HCT116 (cell line): ENCODE measurements around the gene CCL15. TPM values are rescaled to one million over a fixed set of nuclear protein-coding genes. Genes with fewer than 3 reads are reported as not detected.

ENCODE experiments used
- ATAC-seq: fragments of 200-7000 bp; cut with Tn5 transposase; 2 replicates; pipeline ENCODE4 v1.9.1; 2020; ENCODE audit warnings: mild to moderate bottlenecking, moderate library complexity
- BruUV-seq: library from RNA; stranded (reverse); fragments of 400-500 nt; replicated peaks from 2 replicates; lab custom pipeline; 2021; lab: Mats Ljungman, UMichigan
- CTCF ChIA-PET: fragments of 300-600 bp; sonication (Branson Sonifier 250); formaldehyde crosslinking; loops from one replicate; lab custom pipeline; 2021; ENCODE audit warnings: antibody characterized with exemption; lab: Charles Lee
- POLR2A ChIA-PET: fragments of 300-600, 350-600 bp; sonication (Branson Sonifier 250); formaldehyde crosslinking; loops from one replicate; lab custom pipeline; 2021; ENCODE audit warnings: antibody characterized with exemption; lab: Charles Lee
- RAD21 ChIA-PET, 2 experiments: fragments of 300-600 bp; sonication (Branson Sonifier 250); formaldehyde crosslinking; loops; one replicate each; lab custom pipeline; 2023; ENCODE audit warnings: low total read pairs in 2 of 2; ENCODE audit not compliant: uncharacterized antibody in 2 of 2, unreplicated experiment in 2 of 2, low non-redundant PET in 1 of 2; lab: Charles Lee
- DNase-seq: peaks from one replicate; pipeline ENCODE4 v3.0.0-alpha.2; 2010; ENCODE audit warnings: low read depth, low spot score
- H2AFZ ChIP-seq: fragments of 200-600 bp; shearing (Covaris generic), sonication (generic); 2 replicates; pipeline ENCODE4 v1.6.1; 2017; ENCODE audit warnings: low read depth, mixed run types, mixed read lengths, antibody characterized with exemption, low read length; ENCODE audit not compliant: poor library complexity, severe bottlenecking
- H3K27ac ChIP-seq: 2 replicates; pipeline ENCODE4 v1.5.1; 2012; ENCODE audit warnings: low read depth, low read length
- H3K27me3 ChIP-seq: fragments of 200-600 bp; sonication (generic); 2 replicates; pipeline ENCODE4 v1.6.1; 2016; ENCODE audit warnings: mixed run types, low read length, mixed read lengths; ENCODE audit not compliant: insufficient read depth
- H3K36me3 ChIP-seq, 2 experiments: fragments of 200-500 bp in 1 of 2; fragments of 200-600 bp in 1 of 2; sonication (Bioruptor generic) in 1 of 2; sonication (generic) in 1 of 2; 2 replicates each; pipeline versions ENCODE4 v1.5.1 to v1.6.1; 2014 to 2016; ENCODE audit warnings: low read length in 2 of 2, inconsistent platforms in 1 of 2, mixed read lengths in 1 of 2, mixed run types in 1 of 2; ENCODE audit not compliant: insufficient read depth in 2 of 2, control insufficient read depth in 1 of 2
- H3K4me1 ChIP-seq, 2 experiments: fragments of 200-600 bp in 1 of 2; sonication (generic) in 1 of 2; 2 replicates each; pipeline versions ENCODE4 v1.5.1 to v1.6.1; 2012 to 2017; ENCODE audit warnings: low read length in 2 of 2, inconsistent platforms in 1 of 2, mild to moderate bottlenecking in 1 of 2, mixed read lengths in 1 of 2, mixed run types in 1 of 2, moderate library complexity in 1 of 2; ENCODE audit not compliant: insufficient read depth in 2 of 2, control insufficient read depth in 1 of 2
- H3K4me2 ChIP-seq: fragments of 200-600 bp; sonication (generic); 2 replicates; pipeline ENCODE4 v1.6.1; 2017; ENCODE audit warnings: mixed run types, low read length, mixed read lengths
- H3K4me3 ChIP-seq, 2 experiments: fragments of 200-600 bp in 1 of 2; sonication (generic) in 1 of 2; replicated peaks in 1 of 2; 2 replicates each; pipeline ENCODE4 v1.5.1; 2011 to 2016; ENCODE audit warnings: low read length in 2 of 2, control low read depth in 1 of 2, low read depth in 1 of 2, mild to moderate bottlenecking in 1 of 2, mixed read lengths in 1 of 2, mixed run types in 1 of 2
- H3K79me2 ChIP-seq: fragments of 200-600 bp; sonication (generic); 2 replicates; pipeline ENCODE4 v1.6.1; 2017; ENCODE audit warnings: mild to moderate bottlenecking, mixed run types, low read length, moderate library complexity, mixed read lengths; ENCODE audit not compliant: insufficient read depth
- H3K9ac ChIP-seq: fragments of 200-600 bp; sonication (generic); 2 replicates; pipeline ENCODE4 v1.6.1; 2016; ENCODE audit warnings: low read length, mixed read lengths
- H3K9me2 ChIP-seq: fragments of 200-600 bp; sonication (generic), shearing (Covaris generic); 2 replicates; pipeline ENCODE4 v1.6.1; 2017; ENCODE audit warnings: mixed run types, mild to moderate bottlenecking, moderate library complexity; ENCODE audit not compliant: insufficient read depth
- H3K9me3 ChIP-seq, 2 experiments: fragments of 200-500 bp in 1 of 2; fragments of 200-600 bp in 1 of 2; sonication (Bioruptor generic) in 1 of 2; sonication (generic) in 1 of 2; 2 replicates each; pipeline ENCODE4 v1.6.1; 2014 to 2017; ENCODE audit warnings: low read length in 2 of 2, mixed read lengths in 2 of 2, inconsistent platforms in 1 of 2, low read depth in 1 of 2, mild to moderate bottlenecking in 1 of 2, mixed run types in 1 of 2, moderate library complexity in 1 of 2; ENCODE audit not compliant: control insufficient read depth in 1 of 2, insufficient read depth in 1 of 2
- H4K20me1 ChIP-seq: fragments of 200-600 bp; sonication (generic), shearing (Covaris generic); 2 replicates; pipeline ENCODE4 v1.6.1; 2017; ENCODE audit warnings: mixed run types, mild to moderate bottlenecking, moderate library complexity; ENCODE audit not compliant: insufficient read depth
- CBX3 ChIP-seq: IDR thresholded peaks from 2 replicates; pipeline ENCODE4 v1.6.1; 2012; ENCODE audit warnings: low read depth
- CEBPB ChIP-seq: IDR thresholded peaks from 2 replicates; pipeline ENCODE4 v1.6.1; 2012; ENCODE audit warnings: low read depth
- ELF1 ChIP-seq: IDR thresholded peaks from 2 replicates; pipeline ENCODE4 v1.6.1; 2012; ENCODE audit warnings: low read depth, borderline replicate concordance
- EZH2 ChIP-seq: fragments of 200-600 bp; sonication (generic); IDR thresholded peaks from 2 replicates; pipeline ENCODE4 v1.6.1; 2017; ENCODE audit warnings: antibody characterized with exemption, mixed run types
- EZH2phosphoT487 ChIP-seq: fragments of 200-600 bp; IDR thresholded peaks from 2 replicates; pipeline ENCODE4 v1.6.1; 2018; ENCODE audit warnings: antibody characterized with exemption, borderline replicate concordance
- FOSL1 ChIP-seq: IDR thresholded peaks from 2 replicates; pipeline ENCODE4 v1.6.1; 2012; ENCODE audit warnings: low read depth
- POLR2A ChIP-seq: IDR thresholded peaks from 2 replicates; pipeline ENCODE4 v1.7.0; 2011; ENCODE audit warnings: borderline replicate concordance; ENCODE audit not compliant: insufficient read depth, insufficient read length; ENCODE audit errors: extremely low read depth
- POLR2AphosphoS5 ChIP-seq: IDR thresholded peaks from 2 replicates; pipeline ENCODE4 v1.6.1; 2011; ENCODE audit warnings: mild to moderate bottlenecking, low read depth, low read length, moderate library complexity
- RAD21 ChIP-seq: IDR thresholded peaks from 2 replicates; pipeline ENCODE4 v1.6.1; 2012; ENCODE audit warnings: low read depth, mild to moderate bottlenecking
- SIN3A ChIP-seq: IDR thresholded peaks from 2 replicates; pipeline ENCODE4 v1.6.1; 2012; ENCODE audit warnings: low read depth
- SP1 ChIP-seq: IDR thresholded peaks from 2 replicates; pipeline ENCODE4 v1.6.1; 2012; ENCODE audit warnings: low read depth
- SRF ChIP-seq: IDR thresholded peaks from 2 replicates; pipeline ENCODE4 v1.6.1; 2012; ENCODE audit warnings: low read depth
- intact Hi-C: fragments of 100-400 bp; cut with micrococcal nuclease; formaldehyde crosslinking; loops from 2 replicates; pipeline ENCODE4 v1.10.0; 2022
- total RNA-seq: library from RNA; stranded (reverse); gene quantifications from one replicate; pipeline ENCODE4 v1.2.1, GENCODE V29; 2021; ENCODE audit not compliant: unreplicated experiment
- TF ChIP-seq, protein P1 (sequence below): IDR thresholded peaks from 2 replicates; pipeline ENCODE4 v1.6.1; 2012
- TF ChIP-seq, protein P2 (sequence below), 3 experiments: fragments of 200-600 bp in 1 of 3; sonication (generic) in 1 of 3; IDR thresholded peaks in 2 of 3; conservative IDR thresholded peaks in 1 of 3; 2 replicates each; pipeline ENCODE4 v1.5.1; 2012 to 2017; ENCODE audit warnings: low read depth in 2 of 3, low read length in 2 of 3, antibody characterized with exemption in 1 of 3, borderline replicate concordance in 1 of 3, control low read depth in 1 of 3, mild to moderate bottlenecking in 1 of 3, mixed read lengths in 1 of 3, mixed run types in 1 of 3, moderate library complexity in 1 of 3; ENCODE audit not compliant: insufficient read depth in 1 of 3

The CCL15 gene
- total RNA-seq, 1 experiment from 2014 or later = not detected

DNA sequence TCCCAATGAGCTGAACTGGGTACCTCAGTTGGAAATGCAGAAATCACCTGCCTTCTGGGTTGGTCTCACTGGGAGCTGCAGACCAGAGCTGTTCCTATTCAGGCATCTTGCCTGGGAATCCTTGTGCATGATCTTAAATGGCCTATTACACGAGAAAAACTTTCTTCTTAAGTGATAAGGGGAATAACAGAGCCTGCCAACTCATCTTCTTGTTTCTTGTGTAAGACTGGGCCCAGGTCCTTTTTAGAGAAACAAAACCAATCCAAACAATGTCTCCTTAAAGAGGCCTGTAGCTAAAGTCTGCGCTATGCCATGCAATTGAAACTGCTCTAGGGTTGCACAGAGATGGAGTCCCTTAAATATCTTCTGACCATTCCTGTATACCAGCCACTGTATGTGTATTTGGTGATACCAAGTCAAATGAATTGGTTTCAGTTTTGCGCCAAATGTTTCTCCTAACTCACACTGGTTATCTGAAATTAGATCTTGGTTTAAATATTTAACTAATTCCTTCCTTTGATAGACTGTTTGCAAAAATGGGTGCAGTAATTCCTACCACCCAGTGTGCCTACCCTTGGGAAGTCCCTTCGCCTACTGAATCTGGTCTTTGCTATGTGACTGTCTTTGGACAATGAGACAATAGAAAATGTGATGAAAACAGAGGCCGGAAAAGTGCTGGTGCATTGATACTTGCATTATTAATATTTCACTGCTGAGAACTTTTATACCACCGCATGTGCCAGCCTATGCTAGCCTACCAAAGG is 22.9 kb upstream of the CCL15 start:
- Histone ChIP-seq H3K9me3 (no peaks in the 10 kb centered on the region), H3K4me2 (no peak overlapping the region), H3K4me3 (no peak overlapping the region), H3K36me3 (no peaks in the 10 kb centered on the region), H2AFZ (no peak overlapping the region), H4K20me1 (no peaks in the 10 kb centered on the region), H3K27ac (no peak overlapping the region), H3K9me2 (no peaks in the 10 kb centered on the region), H3K4me1 (no peaks in the 10 kb centered on the region), H3K27me3 (peaks cover 13% of the 10 kb centered on the region), H3K9ac (no peak overlapping the region), H3K79me2 (no peaks in the 10 kb centered on the region)
- CTCF ChIA-PET = no interaction called here
- no TSS peak for BruUV-seq
- intact Hi-C loops = no loop called here
- no peak for TF ChIP-seq ELF1
- no peak for TF ChIP-seq RAD21
- TF ChIP-seq, protein P1, sequence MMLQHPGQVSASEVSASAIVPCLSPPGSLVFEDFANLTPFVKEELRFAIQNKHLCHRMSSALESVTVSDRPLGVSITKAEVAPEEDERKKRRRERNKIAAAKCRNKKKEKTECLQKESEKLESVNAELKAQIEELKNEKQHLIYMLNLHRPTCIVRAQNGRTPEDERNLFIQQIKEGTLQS = no peak
- no peak for TF ChIP-seq CEBPB
- TF ChIP-seq, protein P2, sequence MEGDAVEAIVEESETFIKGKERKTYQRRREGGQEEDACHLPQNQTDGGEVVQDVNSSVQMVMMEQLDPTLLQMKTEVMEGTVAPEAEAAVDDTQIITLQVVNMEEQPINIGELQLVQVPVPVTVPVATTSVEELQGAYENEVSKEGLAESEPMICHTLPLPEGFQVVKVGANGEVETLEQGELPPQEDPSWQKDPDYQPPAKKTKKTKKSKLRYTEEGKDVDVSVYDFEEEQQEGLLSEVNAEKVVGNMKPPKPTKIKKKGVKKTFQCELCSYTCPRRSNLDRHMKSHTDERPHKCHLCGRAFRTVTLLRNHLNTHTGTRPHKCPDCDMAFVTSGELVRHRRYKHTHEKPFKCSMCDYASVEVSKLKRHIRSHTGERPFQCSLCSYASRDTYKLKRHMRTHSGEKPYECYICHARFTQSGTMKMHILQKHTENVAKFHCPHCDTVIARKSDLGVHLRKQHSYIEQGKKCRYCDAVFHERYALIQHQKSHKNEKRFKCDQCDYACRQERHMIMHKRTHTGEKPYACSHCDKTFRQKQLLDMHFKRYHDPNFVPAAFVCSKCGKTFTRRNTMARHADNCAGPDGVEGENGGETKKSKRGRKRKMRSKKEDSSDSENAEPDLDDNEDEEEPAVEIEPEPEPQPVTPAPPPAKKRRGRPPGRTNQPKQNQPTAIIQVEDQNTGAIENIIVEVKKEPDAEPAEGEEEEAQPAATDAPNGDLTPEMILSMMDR (IDR thresholded peaks at IDR 0.05 in 2 of 3, conservative IDR thresholded peaks at IDR 0.05 in 1 of 3; ENCODE audit: borderline replicate concordance in 1 of 3, insufficient read depth in 1 of 3, low read depth in 2 of 3, low read length in 2 of 3) = no peak
- TF ChIP-seq SRF = no peak
- TF ChIP-seq FOSL1 = no peak
- no peak for TF ChIP-seq EZH2
- TF ChIP-seq CBX3 = no peak
- TF ChIP-seq POLR2AphosphoS5 = no peak
- no peak for TF ChIP-seq SP1
- no peak for TF ChIP-seq SIN3A
- no peak for TF ChIP-seq EZH2phosphoT487
- no peak for TF ChIP-seq POLR2A
- POLR2A ChIA-PET = no interaction called here
- DNase-seq = no peak
- no peak for ATAC-seq
- RAD21 ChIA-PET = no interaction called here
